ENCODE results near the gene STRN3. TPM values are rescaled to one million over a fixed set of nuclear protein-coding genes. Genes with fewer than 3 reads are reported as not detected.
"Not testable (repeated sequence)": the region's sequence is repeated elsewhere in the genome, so short reads cannot be mapped to it uniquely, and the experiment has no call there.

STRN3 gene
- total and polyA plus RNA-seq, 10 of the 15 experiments (the other 5 are each of a cell fraction or from before 2014, with no cell fraction given): 7.8 to 27.9 (median 14.1) TPM

- FAIRE-seq (no peak), DNase-seq (ENCODE audit: low read depth, low spot score) (no peak), ATAC-seq (no peak)
- Histone ChIP-seq H3K36me3 (ENCODE audit: control insufficient read depth in 2 of 2, insufficient read depth in 2 of 2, low read length in 1 of 2) (no peaks in the 10 kb centered on the region), H3K4me2 (ENCODE audit: control insufficient read depth, insufficient read depth) (no peak overlapping the region), H4K20me1 (ENCODE audit: control insufficient read depth, insufficient read depth) (no peaks in the 10 kb centered on the region), H3K4me1 (ENCODE audit: control insufficient read depth, insufficient read depth, low read length) (no peaks in the 10 kb centered on the region), H3K9me3 (replicated peaks; ENCODE audit: control insufficient read depth, insufficient read depth, low read length) (no peaks in the 10 kb centered on the region; the same call in 2 of the 3 replicates), H2AFZ (ENCODE audit: control insufficient read depth, low read depth, low read length) (no peak overlapping the region), H3K79me2 (ENCODE audit: control insufficient read depth, insufficient read depth, low read length) (peaks cover 52% of the 10 kb centered on the region), H3K4me3 (no peak overlapping the region), H3K27ac (ENCODE audit: control insufficient read depth, insufficient read depth) (no peak overlapping the region), H3K9ac (ENCODE audit: control insufficient read depth, insufficient read depth, low read length) (no peak overlapping the region), H3K27me3 (replicated peaks in 1 of 2; ENCODE audit: control insufficient read depth in 2 of 2, insufficient read depth in 2 of 2, low read length in 1 of 2) (no peaks in the 10 kb centered on the region)
- 93% methylated on average over 7 of the region's 7 CpGs for WGBS (ENCODE audit: insufficient coverage, insufficient replicate concordance, low lambda C conversion rate, missing lambda C conversion rate)
- ChIA-PET SMC1A (ENCODE audit: uncharacterized antibody, unreplicated experiment) (interaction anchor here (1.2 to 1.4 kb wide), 3 partner anchors 11 to 114 kb away, joined by 3 read pairs; no protein-coding TSS in a partner anchor), RAD21 (ENCODE audit: unreplicated experiment) (interaction anchor here (1.0 kb wide), 1 partner anchor 95 kb away, joined by 3 read pairs; no protein-coding TSS in a partner anchor), CTCF (interaction anchor here (0.9 to 1.2 kb wide), 2 partner anchors 22 to 110 kb away, joined by 3 to 4 read pairs; no protein-coding TSS in a partner anchor), POLR2A (no interaction called here)
- no TSS peak for BruUV-seq (replicated peaks)
- in situ Hi-C loops (cut with MboI): no loop called here
- intact Hi-C loops (cut with micrococcal nuclease; ENCODE audit: unreplicated experiment): loop anchor here (10.0 kb wide), 1 partner anchor 382 kb away; no protein-coding TSS in a partner anchor
- TF ChIP-seq ZNF24 (IDR thresholded peaks at IDR 0.05) (no peak), STAT1 (conservative IDR thresholded peaks at IDR 0.05) (no peak), BRCA1 (IDR thresholded peaks at IDR 0.05; ENCODE audit: low read depth, low read length) (no peak), RFX5 (IDR thresholded peaks at IDR 0.05; ENCODE audit: low read depth, low read length) (no peak)
These were observed 53.1 kb downstream of the STRN3 start for GRCh38 chr14:30972882-30973582.

GRCh38 chr14:30972036-30972732, 54.0 kb downstream of the STRN3 start:
- ChIA-PET SMC1A (ENCODE audit: uncharacterized antibody, unreplicated experiment) (interaction anchor here (1.2 to 1.5 kb wide), 4 partner anchors 11 to 115 kb away, joined by 3 to 4 read pairs (median 3); no protein-coding TSS in a partner anchor), CTCF (interaction anchor here (0.9 to 1.2 kb wide), 2 partner anchors 23 to 111 kb away, joined by 3 to 4 read pairs; no protein-coding TSS in a partner anchor), RAD21 (ENCODE audit: unreplicated experiment) (interaction anchor here (1.0 kb wide), 1 partner anchor 96 kb away, joined by 3 read pairs; no protein-coding TSS in a partner anchor)
- FAIRE-seq; H2AFZ ChIP-seq (ENCODE audit: control insufficient read depth, low read depth, low read length); H3K4me3 ChIP-seq; H3K9ac ChIP-seq (ENCODE audit: control insufficient read depth, insufficient read depth, low read length); H3K36me3 ChIP-seq (ENCODE audit: control insufficient read depth in 2 of 2, insufficient read depth in 2 of 2, low read length in 1 of 2); H3K27me3 ChIP-seq (replicated peaks in 1 of 2; ENCODE audit: control insufficient read depth in 2 of 2, insufficient read depth in 2 of 2, low read length in 1 of 2); in situ Hi-C loops (cut with MboI); BruUV-seq (replicated peaks); H3K4me1 ChIP-seq (ENCODE audit: control insufficient read depth, insufficient read depth, low read length); POLR2A ChIA-PET; H3K27ac ChIP-seq (ENCODE audit: control insufficient read depth, insufficient read depth); ATAC-seq; DNase-seq (ENCODE audit: low read depth, low spot score); H4K20me1 ChIP-seq (ENCODE audit: control insufficient read depth, insufficient read depth); H3K4me2 ChIP-seq (ENCODE audit: control insufficient read depth, insufficient read depth); H3K9me3 ChIP-seq (replicated peaks; ENCODE audit: control insufficient read depth, insufficient read depth, low read length): not testable (repeated sequence)
- peaks cover 57% of the 10 kb centered on the region for H3K79me2 ChIP-seq (ENCODE audit: control insufficient read depth, insufficient read depth, low read length)
- WGBS (ENCODE audit: insufficient coverage, insufficient replicate concordance, low lambda C conversion rate, missing lambda C conversion rate): 94% methylated on average over 11 of the region's 11 CpGs
- intact Hi-C loops (cut with micrococcal nuclease; ENCODE audit: unreplicated experiment): loop anchor here (10.0 kb wide), 1 partner anchor 383 kb away; no protein-coding TSS in a partner anchor
